HepG2 (cell line): ENCODE measurements around the gene VAMP2. TPM values are rescaled to one million over a fixed set of nuclear protein-coding genes. Genes with fewer than 3 reads are reported as not detected.

Experiments used
- CREM ChIP-seq, 2 experiments: sonication (generic) in 1 of 2; formaldehyde crosslinking in 1 of 2; IDR thresholded peaks; 2 replicates each; pipeline versions ENCODE4 v1.4.0 to v1.6.1; 2016 to 2020; ENCODE audit warnings: antibody characterized with exemption in 1 of 2, mild to moderate bottlenecking in 1 of 2, missing genetic modification reagents in 1 of 2
- ZNF460 ChIP-seq: sonication (generic); formaldehyde crosslinking; IDR thresholded peaks from 2 replicates; pipeline ENCODE4 v1.5.1; 2020; ENCODE audit warnings: missing genetic modification reagents, mild to moderate bottlenecking, borderline replicate concordance
- polyA plus RNA-seq, 8 experiments: library from polyadenylated mRNA; depleted of rRNA in 3 of 8; stranded (reverse) in 7 of 8; unstranded in 1 of 8; fragments of >200 nt; fragmentation: Illumina TruSeq in 4 of 8; extraction: Trizol in 4 of 8; gene quantifications; 2 replicates each; pipeline versions ENCODE4 v1.2.1 to v1.2.3, GENCODE V29; 2011 to 2016; ENCODE audit warnings: low read depth in 4 of 8, missing spikeins in 1 of 8, mixed read lengths in 1 of 8; ENCODE audit not compliant: insufficient read depth in 1 of 8
- total RNA-seq, 5 experiments: library from RNA; depleted of rRNA; stranded (reverse); fragments of >200 nt; fragmentation: Illumina TruSeq; extraction: Trizol; gene quantifications; 2 replicates each; pipeline ENCODE4 v1.2.3, GENCODE V29; 2016; ENCODE audit warnings: low read depth in 1 of 5
- TF ChIP-seq, protein P1 (sequence below): sonication (generic); formaldehyde crosslinking; IDR thresholded peaks from 2 replicates; pipeline ENCODE4 v1.8.1; 2023; ENCODE audit warnings: mild to moderate bottlenecking, inconsistent platforms, moderate library complexity, missing genetic modification reagents, borderline replicate concordance
- TF ChIP-seq, protein P2 (sequence below): sonication (generic); formaldehyde crosslinking; conservative IDR thresholded peaks from 2 replicates; pipeline ENCODE4 v1.4.0; 2020; ENCODE audit warnings: missing genetic modification reagents
- TF ChIP-seq, protein P3 (sequence below): sonication (generic); formaldehyde crosslinking; IDR thresholded peaks from 2 replicates; pipeline ENCODE4 v1.5.0; 2020; ENCODE audit warnings: mild to moderate bottlenecking, missing genetic modification reagents, borderline replicate concordance

Gene VAMP2
- total and polyA plus RNA-seq, 2 of the 13 experiments (the other 11 are each of a cell fraction or from before 2014, with no cell fraction given), result 3.9 to 17.2 TPM

DNA sequence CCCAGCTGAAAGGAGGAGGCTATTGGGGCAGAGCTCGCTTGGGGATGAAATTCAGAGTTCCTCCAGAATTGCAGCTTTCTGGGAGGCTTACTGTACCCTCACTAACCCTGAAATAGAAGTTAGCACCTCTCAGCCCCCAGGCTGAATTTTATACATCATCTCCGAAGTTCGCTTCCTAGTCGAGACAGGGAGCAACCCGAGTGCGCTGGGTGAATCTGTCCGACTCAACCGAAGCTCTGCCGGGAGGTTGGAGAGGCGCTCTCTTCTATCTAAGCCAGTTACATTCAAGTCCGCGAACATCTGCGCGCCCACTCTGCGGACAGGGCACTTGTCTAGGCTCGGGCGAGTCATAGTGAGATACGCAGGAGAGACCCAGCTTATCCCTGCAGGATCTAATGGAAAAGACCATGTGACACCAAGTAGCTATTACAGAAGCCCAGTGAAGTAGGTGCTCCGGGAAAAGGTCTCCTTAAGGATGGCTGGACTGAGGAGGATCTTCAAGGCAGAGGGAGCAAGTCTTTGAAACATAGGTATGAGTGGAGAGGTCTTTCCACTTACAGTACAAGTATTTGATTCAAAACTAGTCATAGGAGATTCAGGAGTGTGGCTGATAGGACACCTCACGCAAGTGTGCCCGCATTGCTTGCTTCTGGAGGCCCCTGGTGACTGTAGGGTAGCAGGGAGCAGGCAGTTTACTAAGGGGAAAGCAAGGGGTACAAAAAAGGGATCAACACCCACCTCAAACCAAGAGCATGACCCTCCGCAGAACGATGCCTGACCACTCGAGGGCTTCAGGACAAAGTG lies 38.2 kb downstream of the VAMP2 start (continued):
- TF ChIP-seq, protein P1, sequence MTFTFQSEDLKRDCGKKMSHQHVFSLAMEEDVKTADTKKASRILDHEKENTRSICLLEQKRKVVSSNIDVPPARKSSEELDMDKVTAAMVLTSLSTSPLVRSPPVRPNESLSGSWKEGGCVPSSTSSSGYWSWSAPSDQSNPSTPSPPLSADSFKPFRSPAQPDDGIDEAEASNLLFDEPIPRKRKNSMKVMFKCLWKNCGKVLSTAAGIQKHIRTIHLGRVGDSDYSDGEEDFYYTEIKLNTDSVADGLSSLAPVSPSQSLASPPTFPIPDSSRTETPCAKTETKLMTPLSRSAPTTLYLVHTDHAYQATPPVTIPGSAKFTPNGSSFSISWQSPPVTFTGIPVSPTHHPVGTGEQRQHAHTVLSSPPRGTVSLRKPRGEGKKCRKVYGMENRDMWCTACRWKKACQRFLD (CRISPR knock-in tag), result 0 out of 2 replicates have a peak, but pooled peaks have one; percentile 23
- TF ChIP-seq, protein P2, sequence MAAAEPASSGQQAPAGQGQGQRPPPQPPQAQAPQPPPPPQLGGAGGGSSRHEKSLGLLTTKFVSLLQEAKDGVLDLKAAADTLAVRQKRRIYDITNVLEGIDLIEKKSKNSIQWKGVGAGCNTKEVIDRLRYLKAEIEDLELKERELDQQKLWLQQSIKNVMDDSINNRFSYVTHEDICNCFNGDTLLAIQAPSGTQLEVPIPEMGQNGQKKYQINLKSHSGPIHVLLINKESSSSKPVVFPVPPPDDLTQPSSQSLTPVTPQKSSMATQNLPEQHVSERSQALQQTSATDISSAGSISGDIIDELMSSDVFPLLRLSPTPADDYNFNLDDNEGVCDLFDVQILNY, result no peak
- no peak for TF ChIP-seq ZNF460 (CRISPR knock-in tag)
- TF ChIP-seq, protein P3, sequence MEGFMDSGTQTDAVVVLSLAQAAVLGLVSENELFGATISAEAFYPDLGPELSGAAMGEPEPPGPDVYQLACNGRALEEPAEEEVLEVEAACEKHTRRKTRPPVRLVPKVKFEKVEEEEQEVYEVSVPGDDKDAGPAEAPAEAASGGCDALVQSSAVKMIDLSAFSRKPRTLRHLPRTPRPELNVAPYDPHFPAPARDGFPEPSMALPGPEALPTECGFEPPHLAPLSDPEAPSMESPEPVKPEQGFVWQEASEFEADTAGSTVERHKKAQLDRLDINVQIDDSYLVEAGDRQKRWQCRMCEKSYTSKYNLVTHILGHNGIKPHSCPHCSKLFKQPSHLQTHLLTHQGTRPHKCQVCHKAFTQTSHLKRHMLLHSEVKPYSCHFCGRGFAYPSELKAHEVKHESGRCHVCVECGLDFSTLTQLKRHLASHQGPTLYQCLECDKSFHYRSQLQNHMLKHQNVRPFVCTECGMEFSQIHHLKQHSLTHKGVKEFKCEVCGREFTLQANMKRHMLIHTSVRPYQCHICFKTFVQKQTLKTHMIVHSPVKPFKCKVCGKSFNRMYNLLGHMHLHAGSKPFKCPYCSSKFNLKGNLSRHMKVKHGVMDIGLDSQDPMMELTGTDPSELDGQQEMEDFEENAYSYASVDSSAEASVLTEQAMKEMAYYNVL, result no peak
- TF ChIP-seq CREM (IDR thresholded peaks at IDR 0.05), result no peak
- no peak for TF ChIP-seq CREM (CRISPR knock-in tag; IDR thresholded peaks at IDR 0.05)
- TF ChIP-seq, all 625 proteins: peak for 5
